ENCODE results near the gene IST1. TPM values are rescaled to one million over a fixed set of nuclear protein-coding genes. Genes with fewer than 3 reads are reported as not detected.

IST1 gene
- total RNA-seq, 1 experiment from 2014 or later: 206 TPM

- POLR2A ChIA-PET (ENCODE audit: low non-redundant PET): no interaction called here
- no TSS peak for BruUV-seq (replicated peaks)
- no peak overlapping the region for H3K27ac ChIP-seq (ENCODE audit: low read depth, low read length, poor library complexity, severe bottlenecking)
Observed at GRCh38 chr16:71852158-71852557, 43.2 kb upstream of the IST1 start.

DNA sequence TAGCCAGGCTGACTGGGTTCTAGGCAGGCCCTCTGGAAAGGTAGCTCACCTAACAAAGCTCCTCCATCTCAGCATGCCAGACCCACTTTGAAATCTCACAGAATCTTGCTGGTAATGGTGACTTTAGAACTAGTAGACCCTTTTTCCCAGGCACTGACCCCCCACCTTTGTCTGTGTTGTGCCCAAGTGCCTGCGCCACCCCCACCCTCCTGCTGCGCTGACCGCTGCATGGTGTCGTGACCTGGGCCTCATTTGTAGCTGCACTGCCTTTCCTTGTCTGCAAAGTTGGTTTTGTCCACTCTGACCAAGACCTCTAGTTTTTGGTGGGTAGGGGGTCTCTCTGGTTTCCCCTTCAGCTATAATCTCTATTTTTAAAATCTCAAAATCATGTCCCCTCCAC lies 42.8 kb upstream of the IST1 start:
- peaks cover under 1% of the 10 kb centered on the region for H3K4me1 ChIP-seq (ENCODE audit: insufficient read depth, low read length, poor library complexity, severe bottlenecking)
- CTCF ChIA-PET: no interaction called here
- intact Hi-C loops (cut with micrococcal nuclease; ENCODE audit: unreplicated experiment): no loop called here
- no peak overlapping the region for H3K27ac ChIP-seq (ENCODE audit: low read depth, low read length, poor library complexity, severe bottlenecking)
- H3K9me3 ChIP-seq (ENCODE audit: low read depth, low read length, poor library complexity, severe bottlenecking): no peaks in the 10 kb centered on the region
- BruUV-seq (replicated peaks): no TSS peak
- DNase-seq (ENCODE audit: low spot score): no peak
- TF ChIP-seq EZH2 (IDR thresholded peaks at IDR 0.05; ENCODE audit: borderline replicate concordance, low read depth, low read length, poor library complexity, severe bottlenecking): no peak
- TF ChIP-seq, protein P1, sequence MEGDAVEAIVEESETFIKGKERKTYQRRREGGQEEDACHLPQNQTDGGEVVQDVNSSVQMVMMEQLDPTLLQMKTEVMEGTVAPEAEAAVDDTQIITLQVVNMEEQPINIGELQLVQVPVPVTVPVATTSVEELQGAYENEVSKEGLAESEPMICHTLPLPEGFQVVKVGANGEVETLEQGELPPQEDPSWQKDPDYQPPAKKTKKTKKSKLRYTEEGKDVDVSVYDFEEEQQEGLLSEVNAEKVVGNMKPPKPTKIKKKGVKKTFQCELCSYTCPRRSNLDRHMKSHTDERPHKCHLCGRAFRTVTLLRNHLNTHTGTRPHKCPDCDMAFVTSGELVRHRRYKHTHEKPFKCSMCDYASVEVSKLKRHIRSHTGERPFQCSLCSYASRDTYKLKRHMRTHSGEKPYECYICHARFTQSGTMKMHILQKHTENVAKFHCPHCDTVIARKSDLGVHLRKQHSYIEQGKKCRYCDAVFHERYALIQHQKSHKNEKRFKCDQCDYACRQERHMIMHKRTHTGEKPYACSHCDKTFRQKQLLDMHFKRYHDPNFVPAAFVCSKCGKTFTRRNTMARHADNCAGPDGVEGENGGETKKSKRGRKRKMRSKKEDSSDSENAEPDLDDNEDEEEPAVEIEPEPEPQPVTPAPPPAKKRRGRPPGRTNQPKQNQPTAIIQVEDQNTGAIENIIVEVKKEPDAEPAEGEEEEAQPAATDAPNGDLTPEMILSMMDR (conservative IDR thresholded peaks at IDR 0.05; ENCODE audit: low read depth, low read length): no peak
- H3K4me3 ChIP-seq (ENCODE audit: low read depth, low read length, poor library complexity, severe bottlenecking): no peak overlapping the region
- POLR2A ChIA-PET (ENCODE audit: low non-redundant PET): no interaction called here
- peaks cover 34% of the 10 kb centered on the region for H3K36me3 ChIP-seq (ENCODE audit: insufficient read depth, low read length, poor library complexity, severe bottlenecking)
- no peaks in the 10 kb centered on the region for H3K27me3 ChIP-seq (replicated peaks; ENCODE audit: insufficient read depth, low read depth, low read length, poor library complexity)

More at GRCh38 chr16:71852158-71852557, 43.2 kb upstream of the IST1 start:
- CTCF ChIA-PET: interaction anchor here (0.7 kb wide), 1 partner anchor 109 kb away, joined by 3 read pairs; no protein-coding TSS in a partner anchor
- Histone ChIP-seq H3K36me3 (ENCODE audit: insufficient read depth, low read length, poor library complexity, severe bottlenecking) (peaks cover 35% of the 10 kb centered on the region), H3K9me3 (ENCODE audit: low read depth, low read length, poor library complexity, severe bottlenecking) (no peaks in the 10 kb centered on the region), H3K27me3 (replicated peaks; ENCODE audit: insufficient read depth, low read depth, low read length, poor library complexity) (no peaks in the 10 kb centered on the region), H3K4me3 (ENCODE audit: low read depth, low read length, poor library complexity, severe bottlenecking) (no peak overlapping the region), H3K4me1 (ENCODE audit: insufficient read depth, low read length, poor library complexity, severe bottlenecking) (peaks cover 5% of the 10 kb centered on the region)
- TF ChIP-seq, protein P1 (conservative IDR thresholded peaks at IDR 0.05; ENCODE audit: low read depth, low read length): no peak
- no peak for TF ChIP-seq EZH2 (IDR thresholded peaks at IDR 0.05; ENCODE audit: borderline replicate concordance, low read depth, low read length, poor library complexity, severe bottlenecking)
- intact Hi-C loops (cut with micrococcal nuclease; ENCODE audit: unreplicated experiment): no loop called here
- DNase-seq (ENCODE audit: low spot score): no peak

- no peaks in the 10 kb centered on the region for H3K4me1 ChIP-seq (ENCODE audit: insufficient read depth, low read length, poor library complexity, severe bottlenecking)
- DNase-seq (ENCODE audit: low spot score): no peak
- POLR2A ChIA-PET (ENCODE audit: low non-redundant PET): no interaction called here
- peaks cover 25% of the 10 kb centered on the region for H3K36me3 ChIP-seq (ENCODE audit: insufficient read depth, low read length, poor library complexity, severe bottlenecking)
- TF ChIP-seq EZH2 (IDR thresholded peaks at IDR 0.05; ENCODE audit: borderline replicate concordance, low read depth, low read length, poor library complexity, severe bottlenecking): no peak
- TF ChIP-seq, protein P1 (conservative IDR thresholded peaks at IDR 0.05; ENCODE audit: low read depth, low read length): no peak
- no peaks in the 10 kb centered on the region for H3K27me3 ChIP-seq (replicated peaks; ENCODE audit: insufficient read depth, low read depth, low read length, poor library complexity)
- intact Hi-C loops (cut with micrococcal nuclease; ENCODE audit: unreplicated experiment): no loop called here
- no TSS peak for BruUV-seq (replicated peaks)
- H3K27ac ChIP-seq (ENCODE audit: low read depth, low read length, poor library complexity, severe bottlenecking): no peak overlapping the region
- no peak overlapping the region for H3K4me3 ChIP-seq (ENCODE audit: low read depth, low read length, poor library complexity, severe bottlenecking)
- CTCF ChIA-PET: interaction anchor here (0.6 kb wide), 1 partner anchor 633 kb away, joined by 5 read pairs; no protein-coding TSS in a partner anchor
- no peaks in the 10 kb centered on the region for H3K9me3 ChIP-seq (ENCODE audit: low read depth, low read length, poor library complexity, severe bottlenecking)
Observed at GRCh38 chr16:71853413-71853812, 41.9 kb upstream of the IST1 start.

Data from A673 (cell line).